Measurements from ENCODE around the gene NACC2.
A peak's percentile ranks its signal among the peaks of the same experiment; 100 is the strongest.

NACC2 gene

DNA sequence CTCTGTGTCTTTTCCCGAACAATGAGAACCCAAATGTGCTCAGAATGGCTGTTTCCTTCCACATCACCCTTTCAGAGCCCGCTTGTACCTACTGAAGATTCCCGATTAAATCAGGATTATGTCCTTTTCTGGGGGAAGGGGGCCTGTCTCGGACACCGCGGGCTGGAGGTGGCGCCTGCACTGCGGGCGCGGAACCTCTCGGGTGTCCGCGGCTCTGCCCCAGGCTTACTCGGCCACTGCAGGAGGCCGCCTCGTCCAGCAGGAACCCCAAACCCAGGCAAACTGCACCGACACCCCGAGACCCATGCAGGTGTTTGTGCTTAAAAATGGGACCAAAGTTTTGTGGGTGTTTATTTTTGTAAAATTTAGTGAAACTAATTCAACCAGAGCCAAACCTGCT, 32.2 kb upstream of the NACC2 start:
- H3K9me3 ChIP-seq (ENCODE audit: insufficient read depth, low read depth, low read length): no peaks in the 10 kb centered on the region
- H3K4me3 ChIP-seq (ENCODE audit: low read length, poor library complexity, severe bottlenecking): no peak overlapping the region

GRCh38 chr9:136124976-136125692, 30.0 kb upstream of the NACC2 start:
- Histone ChIP-seq H3K27me3 (ENCODE audit: insufficient read depth, low read length, poor library complexity, severe bottlenecking) (no peaks in the 10 kb centered on the region), H3F3A (ENCODE audit: low read depth) (no peaks in the 10 kb centered on the region), H3K9me2 (replicated peaks; ENCODE audit: low read depth, low read length) (no peaks in the 10 kb centered on the region), H3K9ac (ENCODE audit: low read depth, low read length, poor library complexity, severe bottlenecking) (no peak overlapping the region), H3K9me3 (ENCODE audit: insufficient read depth, low read depth, low read length) (no peaks in the 10 kb centered on the region), H2AFZ (ENCODE audit: low read length) (no peak overlapping the region), H3K79me2 (ENCODE audit: insufficient read depth, low read length) (peaks cover 9% of the 10 kb centered on the region), H4K20me1 (ENCODE audit: insufficient read depth, low read length, poor library complexity, severe bottlenecking) (no peaks in the 10 kb centered on the region), H3K4me1 (ENCODE audit: insufficient read depth, low read length, poor library complexity, severe bottlenecking) (peaks cover 1% of the 10 kb centered on the region), H3K36me3 (ENCODE audit: insufficient read depth, low read length) (no peaks in the 10 kb centered on the region), H3K4me2 (ENCODE audit: low read depth, low read length, poor library complexity, severe bottlenecking) (no peak overlapping the region), H3K4me3 (ENCODE audit: low read length, poor library complexity, severe bottlenecking) (no peak overlapping the region)
- no peak for TF ChIP-seq CTCF (conservative IDR thresholded peaks at IDR 0.05; ENCODE audit: low read length)
- no peak for TF ChIP-seq EZH2phosphoT487 (IDR thresholded peaks at IDR 0.05; ENCODE audit: borderline replicate concordance)

More for the DNA sequence above, 32.2 kb upstream of the NACC2 start:
- Histone ChIP-seq H3K27me3 (ENCODE audit: insufficient read depth, low read length, poor library complexity, severe bottlenecking) (no peaks in the 10 kb centered on the region), H3K36me3 (ENCODE audit: insufficient read depth, low read length) (no peaks in the 10 kb centered on the region), H2AFZ (ENCODE audit: low read length) (no peak overlapping the region), H4K20me1 (ENCODE audit: insufficient read depth, low read length, poor library complexity, severe bottlenecking) (no peaks in the 10 kb centered on the region), H3F3A (ENCODE audit: low read depth) (no peaks in the 10 kb centered on the region), H3K9ac (ENCODE audit: low read depth, low read length, poor library complexity, severe bottlenecking) (no peak overlapping the region), H3K9me2 (replicated peaks; ENCODE audit: low read depth, low read length) (no peaks in the 10 kb centered on the region), H3K79me2 (ENCODE audit: insufficient read depth, low read length) (no peaks in the 10 kb centered on the region), H3K4me1 (ENCODE audit: insufficient read depth, low read length, poor library complexity, severe bottlenecking) (no peaks in the 10 kb centered on the region), H3K4me2 (ENCODE audit: low read depth, low read length, poor library complexity, severe bottlenecking) (no peak overlapping the region)
- no peak for TF ChIP-seq CTCF (conservative IDR thresholded peaks at IDR 0.05; ENCODE audit: low read length)
- TF ChIP-seq EZH2phosphoT487 (IDR thresholded peaks at IDR 0.05; ENCODE audit: borderline replicate concordance): no peak

DNA sequence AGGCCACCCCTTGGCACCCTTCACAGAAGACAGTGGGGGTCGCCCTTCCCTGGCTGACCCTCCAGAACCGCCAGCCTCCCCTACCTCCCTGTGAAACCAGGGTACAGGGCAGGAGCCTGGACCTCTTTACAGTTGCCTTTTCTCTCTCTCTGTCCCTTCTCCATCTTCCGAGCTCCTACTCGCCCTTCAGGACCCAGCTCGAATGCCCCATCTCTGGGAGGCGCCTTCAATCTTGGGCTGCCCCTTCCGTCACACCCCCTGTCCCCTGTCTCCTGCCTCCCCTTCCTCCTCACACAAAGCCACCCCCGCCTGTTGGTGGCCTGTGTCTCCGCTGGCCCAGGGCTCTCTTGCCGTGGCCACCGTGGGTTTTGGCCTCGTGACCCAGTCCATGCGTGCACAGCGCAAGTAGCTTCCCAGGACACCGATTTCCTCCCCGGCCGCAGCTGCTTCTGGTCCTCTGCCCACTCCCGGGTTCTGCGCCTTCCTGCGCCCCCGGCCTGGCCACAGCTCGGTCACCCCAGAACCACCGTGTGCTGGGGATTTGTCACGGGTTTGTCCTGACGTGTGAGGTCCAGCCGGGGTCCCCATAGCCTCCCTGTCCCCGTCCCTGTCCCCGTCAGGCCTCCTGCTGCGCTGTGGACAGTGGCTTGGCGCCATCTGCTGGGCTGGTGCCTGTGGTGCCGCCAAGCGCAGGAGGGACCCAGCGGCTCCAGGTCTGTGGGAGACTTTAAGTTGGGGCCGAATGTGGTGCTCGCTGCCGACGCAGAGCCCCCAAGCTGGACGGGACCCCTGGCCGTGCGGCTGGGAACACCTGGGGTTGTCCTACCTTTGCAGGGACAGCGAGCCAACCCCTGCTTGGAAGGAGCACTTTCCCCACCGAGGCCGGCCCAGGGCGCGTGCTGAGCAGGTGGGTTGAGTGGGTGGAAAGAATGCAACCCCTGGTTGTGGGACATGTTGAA, 27.6 kb upstream of the NACC2 start:
- H3K9ac ChIP-seq (ENCODE audit: low read depth, low read length, poor library complexity, severe bottlenecking): no peak overlapping the region
- no peak overlapping the region for H3K4me2 ChIP-seq (ENCODE audit: low read depth, low read length, poor library complexity, severe bottlenecking)
- peaks cover 10% of the 10 kb centered on the region for H3K4me1 ChIP-seq (ENCODE audit: insufficient read depth, low read length, poor library complexity, severe bottlenecking)
- H3K9me3 ChIP-seq (ENCODE audit: insufficient read depth, low read depth, low read length): no peaks in the 10 kb centered on the region
- no peak overlapping the region for H2AFZ ChIP-seq (ENCODE audit: low read length)
- H3F3A ChIP-seq (ENCODE audit: low read depth): no peaks in the 10 kb centered on the region
- no peak for TF ChIP-seq EZH2phosphoT487 (IDR thresholded peaks at IDR 0.05; ENCODE audit: borderline replicate concordance)
- TF ChIP-seq CTCF (conservative IDR thresholded peaks at IDR 0.05; ENCODE audit: low read length): peak; percentile 88
- peaks cover 6% of the 10 kb centered on the region for H4K20me1 ChIP-seq (ENCODE audit: insufficient read depth, low read length, poor library complexity, severe bottlenecking)
- no peaks in the 10 kb centered on the region for H3K9me2 ChIP-seq (replicated peaks; ENCODE audit: low read depth, low read length)
- H3K36me3 ChIP-seq (ENCODE audit: insufficient read depth, low read length): no peaks in the 10 kb centered on the region
- peaks cover 23% of the 10 kb centered on the region for H3K79me2 ChIP-seq (ENCODE audit: insufficient read depth, low read length)
- no peak overlapping the region for H3K4me3 ChIP-seq (ENCODE audit: low read length, poor library complexity, severe bottlenecking)
- H3K27me3 ChIP-seq (ENCODE audit: insufficient read depth, low read length, poor library complexity, severe bottlenecking): no peaks in the 10 kb centered on the region
